DND-41 (cell line): Measurements from ENCODE around the gene PPP1R14B.

Experiments
- CTCF ChIP-seq: IDR thresholded peaks from 2 replicates; pipeline ENCODE4 v1.5.1; 2012; ENCODE audit warnings: borderline replicate concordance, low read length, moderate library complexity, mild to moderate bottlenecking; ENCODE audit not compliant: poor library complexity, severe bottlenecking; ENCODE audit errors: extremely low read depth
- EZH2 ChIP-seq: IDR thresholded peaks from 3 replicates; pipeline ENCODE4 v1.6.1; 2012; ENCODE audit warnings: borderline replicate concordance, low read depth, mild to moderate bottlenecking, moderate library complexity, low read length, inconsistent platforms; ENCODE audit not compliant: severe bottlenecking

- no peak for TF ChIP-seq CTCF
- TF ChIP-seq EZH2 = no peak
Measured at GRCh38 chr11:64222651-64223000, 24.1 kb downstream of the PPP1R14B start.
